GDM1 (cell line): ENCODE measurements around the gene ZBTB42.
A peak's percentile ranks its signal among the peaks of the same experiment; 100 is the strongest.

Experiments
- DNase-seq: peaks from one replicate; lab custom pipeline; 2025; lab: John Stamatoyannopoulos, UW

ZBTB42 gene

DNA sequence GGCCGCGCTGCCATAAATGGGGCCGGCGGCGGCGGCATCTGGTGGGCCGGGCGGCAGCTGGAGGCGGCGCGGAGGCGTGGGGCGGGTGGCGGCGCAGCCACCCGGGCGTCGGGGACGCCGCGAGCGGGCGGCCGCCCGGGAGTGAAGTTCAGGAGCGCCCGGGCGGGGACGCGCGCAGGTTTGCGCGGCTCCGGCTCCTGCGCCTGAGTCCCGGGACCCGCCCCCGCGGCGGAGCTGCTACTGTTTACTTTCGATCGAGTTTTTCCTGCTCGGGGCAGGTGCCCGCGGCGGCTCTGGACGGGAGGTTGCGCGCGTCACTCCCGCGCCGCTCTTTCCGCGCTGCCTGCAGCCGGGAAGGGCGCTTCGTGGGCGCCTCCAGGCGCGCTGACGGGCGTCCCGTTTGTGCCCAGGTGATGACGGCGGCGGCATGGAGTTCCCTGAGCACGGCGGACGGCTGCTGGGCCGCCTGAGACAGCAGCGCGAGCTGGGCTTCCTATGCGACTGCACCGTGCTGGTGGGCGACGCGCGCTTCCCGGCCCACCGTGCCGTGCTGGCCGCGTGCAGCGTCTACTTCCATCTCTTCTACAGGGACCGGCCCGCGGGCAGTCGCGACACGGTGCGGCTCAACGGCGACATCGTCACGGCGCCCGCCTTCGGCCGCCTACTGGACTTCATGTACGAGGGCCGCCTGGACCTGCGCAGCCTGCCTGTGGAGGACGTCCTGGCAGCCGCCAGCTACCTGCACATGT is at the start of gene ZBTB42:
Gene ZBTB42, plus strand, starts transcription at position 331 of the 749 bp plus-strand sequence. Its CDS starts 97 bp downstream, at position 428.
- peak; percentile 41 for DNase-seq

DNA sequence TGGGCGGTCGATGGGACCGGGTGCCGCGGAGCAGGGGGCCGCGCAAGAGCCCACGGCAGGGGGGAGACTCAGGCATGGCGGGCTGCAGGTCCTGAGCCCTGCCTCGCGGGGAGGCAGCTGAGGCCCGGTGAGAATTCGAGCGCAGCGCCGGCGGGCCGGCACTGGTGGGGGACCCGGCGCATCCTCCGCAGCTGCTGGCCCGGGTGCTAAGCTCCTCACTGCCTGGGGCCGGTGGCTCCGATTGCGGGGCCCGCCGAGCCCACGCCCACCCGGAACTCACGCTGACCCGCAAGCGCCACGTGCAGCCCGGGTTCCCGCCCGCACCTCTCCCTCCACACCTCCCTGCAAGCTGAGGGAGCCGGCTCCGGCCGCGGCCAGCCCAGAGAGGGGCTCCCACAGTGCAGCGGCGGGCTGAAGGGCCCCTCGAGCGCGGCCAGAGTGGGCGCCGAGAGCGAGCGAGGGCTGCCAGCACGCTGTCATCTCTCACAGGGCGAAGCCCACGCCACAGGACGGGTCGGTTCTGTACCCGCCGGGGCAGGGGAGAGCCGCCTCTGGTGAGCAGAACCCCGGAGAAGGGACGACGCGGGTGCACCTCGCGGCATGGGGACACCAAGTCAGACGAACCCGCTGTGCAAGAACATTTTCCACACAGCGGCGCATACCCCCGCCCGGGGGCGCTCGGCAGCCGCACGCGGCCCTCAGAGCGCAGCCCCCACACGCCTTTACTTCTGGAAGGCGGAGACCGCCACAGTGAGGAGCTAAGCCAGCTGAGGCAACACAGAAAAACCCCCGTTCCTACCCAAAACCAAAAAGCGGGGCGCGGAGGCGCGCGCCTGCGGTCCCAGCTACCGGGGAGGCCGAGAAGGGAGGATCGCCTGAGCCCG is 49.1 kb upstream of the ZBTB42 start:
- peak; percentile 49 for DNase-seq

DNA sequence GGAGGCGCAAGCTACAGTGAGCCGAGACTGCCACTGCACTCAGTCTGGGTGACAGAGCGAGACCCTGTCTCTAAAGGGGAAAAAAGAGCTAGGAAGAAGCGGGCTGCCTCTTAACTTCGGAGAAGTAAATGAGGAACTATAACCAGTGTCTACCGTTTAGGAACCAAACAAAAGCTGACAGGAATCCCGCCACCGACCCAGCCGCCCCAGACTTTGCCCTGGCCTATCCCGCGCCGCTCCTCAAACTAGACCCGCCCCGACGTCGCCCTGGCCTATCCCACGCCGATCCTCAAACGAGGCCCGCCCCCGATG is 48.5 kb upstream of the ZBTB42 start:
- DNase-seq = no peak

DNA sequence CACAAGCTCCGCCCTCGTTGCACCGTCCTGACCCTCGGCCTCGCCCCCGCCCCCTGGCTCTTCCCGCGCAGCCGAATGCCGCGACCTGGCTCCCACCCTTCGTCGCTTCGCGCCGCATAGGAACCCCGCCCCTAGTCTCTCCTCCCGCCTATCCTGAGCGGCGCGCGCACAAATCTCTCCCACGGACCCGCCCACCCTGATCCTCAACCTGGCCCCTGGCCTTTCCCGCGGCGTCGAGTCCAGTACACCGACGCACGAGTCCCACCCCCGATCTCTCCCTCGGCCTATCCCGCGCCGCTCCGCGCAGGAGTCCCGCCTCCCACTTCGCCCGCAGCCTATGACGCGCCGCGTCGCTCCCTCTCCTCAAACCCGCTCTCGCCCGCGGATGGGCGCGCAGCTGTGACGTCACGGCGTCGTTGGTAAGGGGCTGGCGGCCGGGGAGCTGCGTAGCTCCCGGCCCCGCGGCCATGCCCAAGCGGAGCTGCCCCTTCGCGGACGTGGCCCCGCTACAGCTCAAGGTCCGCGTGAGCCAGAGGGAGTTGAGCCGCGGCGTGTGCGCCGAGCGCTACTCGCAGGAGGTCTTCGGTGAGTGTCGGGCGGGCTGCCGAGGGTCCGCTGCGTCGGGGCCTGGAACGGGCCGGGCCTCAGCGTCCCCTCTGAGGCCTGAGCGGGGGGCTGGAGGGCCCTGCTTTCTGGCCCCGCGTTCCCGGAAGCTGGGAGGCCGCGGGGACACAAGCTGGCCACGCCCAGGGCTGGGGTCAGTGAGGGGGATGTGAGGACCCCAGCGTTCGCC is 48.0 kb upstream of the ZBTB42 start, which contains the start of gene SIVA1:
Gene SIVA1, plus strand, starts transcription at position 413 of the 793 bp plus-strand sequence. Its CDS starts 55 bp downstream, at position 468.
- DNase-seq = peak; percentile 100

DNA sequence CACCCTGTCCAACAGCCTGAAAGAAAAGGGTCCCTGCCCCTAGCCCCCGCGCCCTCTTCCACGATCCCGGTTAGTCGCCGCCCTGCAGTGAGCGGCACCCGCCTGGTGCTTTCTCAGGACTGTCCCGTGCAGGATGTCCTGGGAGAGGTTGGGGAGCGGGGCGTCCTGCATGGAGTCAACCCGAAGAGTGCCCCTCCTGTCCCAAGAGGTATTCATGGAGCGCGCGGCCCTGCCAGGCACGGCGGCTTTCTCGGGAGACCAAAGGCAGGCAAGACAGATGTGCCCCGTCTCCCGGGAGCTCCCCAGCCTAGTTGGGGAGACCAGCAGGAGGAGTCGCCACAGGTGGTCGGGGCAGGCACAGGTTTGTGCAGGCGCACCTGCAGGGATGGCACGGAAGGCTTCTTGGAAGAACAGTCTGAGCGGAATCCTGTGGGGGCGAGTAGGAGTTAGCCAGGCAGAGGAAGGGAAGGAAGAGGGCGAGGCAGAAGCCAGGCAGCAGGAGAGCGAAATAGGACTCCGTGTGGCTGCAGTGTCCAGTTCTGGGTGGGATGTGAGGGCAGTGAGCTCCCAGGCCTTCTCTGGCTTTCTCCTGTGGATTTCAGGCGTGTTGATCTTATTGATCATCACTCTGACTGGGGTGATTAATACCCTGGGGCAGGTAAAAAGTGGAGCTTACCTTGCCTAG is 47.2 kb upstream of the ZBTB42 start:
- DNase-seq = no peak

DNA sequence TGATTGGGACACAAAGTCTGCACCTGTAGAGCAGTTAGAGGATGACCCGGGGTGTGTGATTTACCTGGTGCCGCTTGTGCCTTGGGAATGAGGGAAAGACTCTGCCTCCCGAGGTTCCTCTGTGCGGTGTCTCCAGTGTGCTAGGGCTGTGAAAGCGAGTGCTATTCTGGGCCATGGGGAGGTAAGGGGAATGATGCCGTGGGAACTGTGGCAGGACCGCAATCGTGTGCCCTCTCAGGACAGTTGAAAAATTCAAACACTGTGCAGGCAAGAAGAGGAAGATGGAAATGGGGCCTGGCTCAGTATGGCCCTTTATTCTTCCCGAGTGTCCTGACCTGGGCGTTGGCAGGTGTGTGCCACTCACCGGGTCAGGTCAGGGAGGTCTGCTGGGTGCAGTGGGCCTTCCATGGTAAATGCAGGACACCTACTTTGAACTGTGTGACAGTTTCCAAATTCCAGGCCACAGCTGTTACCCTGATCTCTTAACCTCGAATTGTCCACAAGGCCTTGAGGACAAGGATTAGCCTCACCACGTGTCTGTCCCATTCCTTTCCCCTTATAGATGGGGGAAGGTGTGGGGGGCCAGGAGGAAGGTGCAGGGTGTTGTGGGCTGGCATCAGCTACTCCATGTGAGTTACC is 46.6 kb upstream of the ZBTB42 start:
- DNase-seq = no peak

DNA sequence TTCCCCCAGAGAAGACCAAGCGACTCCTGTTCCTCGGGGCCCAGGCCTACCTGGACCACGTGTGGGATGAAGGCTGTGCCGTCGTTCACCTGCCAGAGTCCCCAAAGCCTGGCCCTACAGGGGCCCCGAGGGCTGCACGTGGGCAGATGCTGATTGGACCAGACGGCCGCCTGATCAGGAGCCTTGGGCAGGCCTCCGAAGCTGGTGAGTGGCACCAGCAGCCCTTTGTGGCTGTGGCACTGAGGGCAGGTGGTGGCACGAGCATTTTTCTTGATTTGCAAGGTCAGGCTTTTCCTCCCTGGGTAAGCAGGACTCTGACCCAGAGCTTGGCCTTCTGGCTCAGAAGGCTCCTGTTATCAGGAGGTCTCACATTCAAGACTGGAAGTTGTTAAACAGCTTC is 45.3 kb upstream of the ZBTB42 start:
- no peak for DNase-seq

DNA sequence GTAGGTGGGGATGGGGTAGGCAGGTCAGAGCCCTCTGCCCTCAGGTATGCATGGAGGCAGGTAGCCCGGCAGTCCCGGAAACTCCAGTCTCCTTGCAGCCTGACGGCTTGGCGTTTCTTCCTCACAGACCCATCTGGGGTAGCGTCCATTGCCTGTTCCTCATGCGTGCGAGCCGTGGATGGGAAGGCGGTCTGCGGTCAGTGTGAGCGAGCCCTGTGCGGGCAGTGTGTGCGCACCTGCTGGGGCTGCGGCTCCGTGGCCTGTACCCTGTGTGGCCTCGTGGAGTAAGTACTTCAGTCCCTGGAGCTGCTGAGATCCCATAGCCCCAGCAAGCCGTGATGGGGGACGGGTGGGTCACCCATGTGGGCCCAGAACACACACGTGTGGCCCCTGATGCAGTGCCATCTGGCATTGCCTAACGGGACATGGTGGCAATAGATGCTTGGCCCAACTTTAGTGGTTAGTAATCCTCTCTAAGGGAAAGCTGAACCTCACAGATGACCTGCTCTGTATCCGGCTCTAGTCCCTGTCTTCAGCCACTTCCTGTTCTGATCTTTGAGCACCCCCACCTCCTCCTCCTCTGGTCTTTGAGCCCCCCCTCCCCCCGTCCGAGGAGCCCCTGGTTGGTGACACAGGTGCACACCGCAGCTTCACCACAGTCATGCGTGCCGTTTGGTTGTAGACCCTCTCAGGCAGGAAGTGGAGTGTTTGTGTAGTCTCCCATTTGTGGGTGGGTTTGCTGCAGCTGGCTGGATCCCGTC is 44.2 kb upstream of the ZBTB42 start:
- DNase-seq = no peak

DNA sequence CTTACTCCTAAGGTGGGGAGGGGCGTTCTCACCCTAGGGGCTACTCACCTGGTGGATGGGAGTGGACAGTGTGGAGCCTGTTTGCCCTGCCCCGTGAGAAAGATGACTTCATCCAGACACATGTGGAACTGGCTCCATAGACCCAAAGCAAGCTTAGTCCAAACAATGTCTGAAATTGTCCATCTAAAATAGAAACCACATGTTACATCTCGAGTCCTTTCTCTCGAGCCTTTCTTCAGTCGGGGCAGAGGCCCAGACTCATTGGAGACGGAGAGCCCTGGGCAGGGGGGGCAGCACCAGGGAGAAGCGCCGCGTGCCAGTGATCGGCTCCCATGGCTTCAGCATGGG is 43.7 kb upstream of the ZBTB42 start:
- DNase-seq = no peak

DNA sequence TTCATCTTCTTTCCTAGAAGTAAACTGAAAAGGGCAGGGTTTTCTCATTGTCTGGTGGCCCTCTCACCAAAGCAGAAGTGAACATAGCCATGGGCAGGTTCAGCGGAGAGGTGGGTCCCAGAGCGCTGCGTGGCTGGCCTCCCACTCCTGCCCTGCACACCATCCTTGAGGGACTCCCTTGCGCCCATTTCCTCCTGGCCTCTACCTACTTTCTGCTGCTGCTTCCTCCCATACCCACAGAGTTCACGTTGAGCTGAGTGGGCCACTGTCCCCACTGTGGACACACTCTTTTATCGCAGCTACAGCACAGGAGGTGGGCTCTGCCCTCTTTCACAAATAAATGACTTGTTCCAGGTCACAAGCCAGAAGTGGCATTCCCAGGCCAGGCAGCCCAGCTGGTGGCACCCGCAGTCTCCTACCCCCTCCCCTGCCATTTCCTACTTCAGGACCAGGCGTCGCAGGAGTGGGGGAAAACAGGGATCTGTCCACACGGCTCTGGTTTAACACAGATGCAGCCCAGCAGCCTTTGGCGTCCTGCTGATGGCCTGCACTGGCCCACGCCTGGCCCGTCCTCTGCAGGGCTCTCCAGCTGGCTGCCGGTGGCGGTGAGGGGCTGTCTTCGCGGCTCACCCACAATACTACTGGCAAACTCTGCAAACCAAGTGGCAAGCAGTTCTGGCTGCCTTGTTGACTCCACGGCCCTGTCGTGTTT is 43.1 kb upstream of the ZBTB42 start:
- no peak for DNase-seq

DNA sequence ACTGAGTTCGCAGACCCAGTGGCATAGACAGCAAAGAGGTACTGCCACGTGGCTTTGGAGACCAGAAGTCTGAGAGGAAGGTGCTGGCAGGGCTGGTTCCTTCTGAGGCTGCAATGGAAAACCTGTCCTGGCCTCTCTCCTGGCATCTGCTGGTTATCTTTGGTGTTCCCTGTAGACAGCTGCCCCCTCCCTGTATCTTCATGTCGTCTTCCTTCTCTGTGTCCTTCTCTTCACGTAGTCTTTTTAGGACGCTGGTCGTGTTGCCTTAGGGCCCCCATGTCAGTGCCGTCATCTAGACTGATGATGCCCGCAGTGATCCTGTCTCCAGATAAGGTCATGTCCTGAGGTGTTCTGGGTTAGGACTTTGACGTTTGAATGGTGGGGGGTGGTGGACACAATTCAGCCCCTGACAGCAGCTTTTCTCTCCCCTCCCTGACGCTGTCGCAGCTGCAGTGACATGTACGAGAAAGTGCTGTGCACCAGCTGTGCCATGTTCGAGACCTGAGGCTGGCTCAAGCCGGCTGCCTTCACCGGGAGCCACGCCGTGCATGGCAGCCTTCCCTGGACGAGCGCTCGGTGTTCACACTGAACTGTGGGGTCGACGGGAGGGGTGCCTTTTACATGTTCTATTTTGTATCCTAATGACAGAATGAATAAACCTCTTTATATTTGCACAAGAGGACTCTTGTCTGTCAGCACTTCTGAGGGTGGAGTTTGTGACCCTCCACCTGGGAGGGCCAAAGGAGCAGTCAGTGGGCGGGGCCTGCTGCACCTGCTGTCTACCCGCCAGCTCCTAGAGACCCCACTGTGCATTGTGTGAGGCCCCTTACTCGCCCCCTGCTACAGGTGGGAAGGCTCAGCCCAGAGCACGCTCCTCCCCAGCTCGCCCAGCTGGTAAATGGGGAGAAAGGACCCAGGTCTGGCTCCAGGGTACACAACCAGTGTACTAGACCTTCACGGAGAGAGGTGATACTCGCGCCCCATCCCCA is 41.6 kb upstream of the ZBTB42 start:
- no peak for DNase-seq

DNA sequence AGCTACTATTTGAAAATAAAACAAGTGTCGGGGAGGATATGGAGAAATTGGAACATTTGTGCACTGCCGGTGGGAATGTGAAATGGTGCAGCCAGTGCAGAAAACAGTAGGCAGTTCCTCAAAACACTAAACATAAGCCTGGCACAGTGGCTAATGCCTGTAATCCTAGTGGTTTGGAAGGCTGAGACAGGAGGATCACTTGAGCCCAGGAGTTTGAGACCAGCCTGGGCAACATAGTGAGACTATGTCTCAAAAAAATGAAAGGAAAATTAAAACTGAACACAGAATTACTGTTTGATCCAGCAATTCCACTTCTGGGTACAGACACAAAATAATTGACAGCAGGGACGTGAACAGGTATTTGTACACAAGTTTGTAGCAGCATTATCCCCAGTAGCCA is 35.4 kb upstream of the ZBTB42 start:
- no peak for DNase-seq

DNA sequence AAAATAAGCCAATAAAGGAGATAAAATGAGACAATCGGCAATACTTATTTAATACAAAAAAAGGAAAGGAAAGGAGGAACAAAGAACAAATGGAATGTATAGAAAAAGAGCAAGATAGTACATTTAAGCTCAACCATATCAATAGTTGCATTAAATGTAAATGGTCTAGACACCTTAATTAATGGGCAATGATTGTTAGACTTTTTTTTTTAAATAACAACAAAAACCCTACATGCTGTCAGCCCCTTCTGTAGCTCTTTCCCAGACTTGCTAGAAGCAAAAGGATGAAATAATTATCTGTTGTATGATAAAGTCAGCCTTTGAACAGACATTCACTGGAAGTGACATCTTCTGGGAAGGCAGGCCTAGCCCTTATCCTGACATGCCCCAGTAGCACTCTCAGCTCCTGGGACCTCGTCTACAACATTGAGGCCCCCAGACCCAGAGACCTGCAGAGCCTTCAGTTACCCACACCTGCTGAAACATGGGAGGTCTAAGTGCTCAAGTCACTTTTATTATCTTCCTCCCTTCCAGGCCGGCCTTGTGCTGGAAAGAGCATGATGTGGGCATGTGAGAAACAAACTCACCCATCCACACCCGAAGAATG is 34.5 kb upstream of the ZBTB42 start:
- DNase-seq = no peak

DNA sequence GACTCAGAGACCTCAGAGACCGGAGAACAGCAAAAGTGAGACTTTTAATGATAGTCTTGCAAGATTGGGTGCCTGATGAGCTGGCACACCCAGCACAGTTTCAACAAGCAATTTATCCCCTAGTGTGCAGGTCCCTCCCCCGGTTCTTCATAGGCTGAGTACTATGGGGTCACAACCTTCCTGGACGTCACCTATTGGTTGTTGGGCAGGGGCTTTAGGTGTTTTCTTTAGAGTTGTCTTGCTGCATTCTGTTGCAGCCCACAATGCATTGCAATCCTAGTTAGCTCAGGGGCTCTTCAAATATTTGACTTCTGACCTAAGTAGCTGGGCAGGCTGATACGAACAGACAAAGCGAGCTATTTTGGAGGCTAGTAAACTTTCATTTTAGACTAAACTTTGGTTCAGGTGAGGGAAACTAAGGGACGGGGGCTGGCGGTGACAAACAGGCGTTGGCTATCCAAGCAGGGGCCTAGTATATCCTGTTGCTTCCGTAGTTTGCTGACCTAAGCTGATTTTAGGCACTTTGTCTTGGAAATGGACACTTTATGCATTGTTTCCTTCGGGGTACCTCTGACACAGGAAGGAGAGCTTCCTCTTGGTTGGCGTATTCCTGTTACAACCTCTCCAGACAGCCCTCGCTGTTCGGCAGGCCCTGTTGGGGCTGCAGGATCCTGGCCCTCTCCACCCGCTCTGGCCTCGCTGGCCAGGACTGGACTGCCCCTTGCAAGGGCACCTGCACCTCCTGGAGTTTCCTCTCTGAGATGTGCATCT is 33.9 kb upstream of the ZBTB42 start:
- no peak for DNase-seq

DNA sequence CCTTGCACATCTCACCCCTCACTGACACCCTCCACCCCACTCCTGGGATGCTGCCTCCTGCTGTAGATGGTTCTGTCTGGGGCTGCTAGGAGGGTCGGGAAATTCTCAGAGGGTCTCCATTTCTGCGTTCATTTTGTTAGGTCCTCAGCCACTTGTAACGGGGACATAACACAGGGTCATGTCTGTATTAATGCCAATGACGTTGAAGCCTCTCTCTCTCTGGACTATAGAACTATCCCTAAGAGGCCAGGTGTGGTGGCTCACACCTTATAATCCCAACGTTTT is 33.3 kb upstream of the ZBTB42 start:
- no peak for DNase-seq

DNA sequence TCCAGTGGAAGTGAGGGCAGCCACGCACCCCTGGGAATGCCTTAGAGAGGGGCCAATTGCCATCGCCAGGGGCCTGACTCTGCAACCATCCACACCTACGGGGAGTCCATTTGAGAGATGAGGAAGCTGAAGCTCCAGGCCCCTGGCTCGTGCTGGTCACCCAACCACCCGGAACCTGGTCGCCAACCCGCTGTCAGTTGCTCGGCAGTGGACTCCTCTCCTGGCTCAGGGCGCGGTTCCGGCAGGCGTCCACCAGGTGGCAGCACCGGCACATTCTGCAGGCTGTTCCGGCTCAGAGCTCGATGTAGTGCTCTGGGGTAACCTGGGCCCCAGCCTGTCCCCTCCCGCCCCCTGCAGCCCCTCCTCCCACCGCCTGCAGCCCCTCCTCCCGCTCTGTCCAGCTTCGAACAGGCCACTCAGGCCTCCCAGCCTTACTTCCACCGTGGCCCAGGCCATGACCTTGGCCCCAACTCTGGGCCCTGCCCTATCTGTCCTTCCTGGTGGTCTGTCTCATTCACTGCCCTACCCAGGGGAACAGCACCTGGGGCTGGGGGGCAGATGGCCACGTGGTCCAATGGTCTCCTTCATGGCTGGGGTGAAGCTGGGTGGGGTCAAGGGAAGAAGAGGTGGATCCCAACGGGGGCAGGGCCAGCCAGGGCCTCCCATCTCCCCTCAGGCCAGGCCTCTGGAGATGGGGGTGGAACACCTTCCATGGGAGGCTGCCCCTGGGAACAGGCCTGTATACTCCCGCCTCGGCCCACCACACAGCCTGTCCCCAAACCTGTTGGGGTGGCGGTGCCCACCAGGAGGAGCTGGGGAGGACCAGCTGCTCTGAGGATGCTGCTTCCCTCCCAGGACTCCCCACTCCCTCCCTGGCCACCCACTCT is 32.2 kb upstream of the ZBTB42 start:
- peak; percentile 76 for DNase-seq
